K562 (cell line): ENCODE results near the gene GUK1. TPM values are rescaled to one million over a fixed set of nuclear protein-coding genes. Genes with fewer than 3 reads are reported as not detected.
A peak's percentile ranks its signal among the peaks of the same experiment; 100 is the strongest.

ENCODE experiments used
- CBX1 ChIP-seq: sonication (generic); IDR thresholded peaks from 2 replicates; pipeline ENCODE4 v1.6.1; 2016; ENCODE audit warnings: antibody characterized with exemption, low read depth, mild to moderate bottlenecking
- CREB3 ChIP-seq: fragments of 450-650 bp; conservative IDR thresholded peaks from 2 replicates; pipeline ENCODE4 v1.6.1; 2016; ENCODE audit warnings: missing genetic modification characterization, low read depth, mild to moderate bottlenecking, missing compliant biosample characterization, moderate library complexity
- E4F1 ChIP-seq: fragments of 250-450 bp; sonication (Bioruptor Pico); IDR thresholded peaks from 2 replicates; pipeline ENCODE4 v1.5.0; 2021; ENCODE audit warnings: mild to moderate bottlenecking, borderline replicate concordance
- HDAC1 ChIP-seq, 2 experiments: fragments of 450-650 bp; IDR thresholded peaks; 2 replicates each; pipeline ENCODE4 v1.6.1; 2016 to 2017; ENCODE audit warnings: inconsistent platforms in 1 of 2, mild to moderate bottlenecking in 1 of 2, moderate library complexity in 1 of 2
- HNRNPLL ChIP-seq: fragments of 200-400 bp; formaldehyde crosslinking; IDR thresholded peaks from 2 replicates; pipeline ENCODE4 v1.6.1; 2017; ENCODE audit warnings: low read length, low read depth, mild to moderate bottlenecking; ENCODE audit not compliant: poor library complexity, severe bottlenecking
- MEF2A ChIP-seq: IDR thresholded peaks from 2 replicates; pipeline ENCODE4 v1.6.1; 2011; ENCODE audit warnings: low read depth, mild to moderate bottlenecking, low read length, moderate library complexity; ENCODE audit not compliant: control insufficient read depth
- NCOA6 ChIP-seq: fragments of 450-650 bp; IDR thresholded peaks from 2 replicates; pipeline ENCODE4 v1.6.1; 2017; ENCODE audit warnings: mild to moderate bottlenecking
- TCF3 ChIP-seq: sonication (generic); formaldehyde crosslinking; IDR thresholded peaks from 2 replicates; pipeline ENCODE4 v1.4.0; 2020; ENCODE audit warnings: mild to moderate bottlenecking, missing genetic modification reagents
- YBX1 ChIP-seq: fragments of 450-650 bp; IDR thresholded peaks from 2 replicates; pipeline ENCODE4 v1.7.1; 2016; ENCODE audit warnings: mild to moderate bottlenecking
- ZC3H4 ChIP-seq: sonication (generic); formaldehyde crosslinking; IDR thresholded peaks from 2 replicates; pipeline ENCODE4 v1.9.0; 2021; ENCODE audit warnings: missing genetic modification reagents, borderline replicate concordance
- polyA plus RNA-seq, 8 experiments: library from polyadenylated mRNA; depleted of rRNA in 4 of 8; stranded (reverse) in 5 of 8; unstranded in 3 of 8; fragments of >200 nt; fragmentation: Nextera tagmentation in 2 of 8; fragmentation: Illumina TruSeq in 1 of 8; extraction: Ambion mirVana in 2 of 8; extraction: Trizol in 1 of 8; gene quantifications; 2 replicates each; pipeline versions ENCODE4 v1.2.1 to v1.2.3, GENCODE V29; 2011 to 2014; ENCODE audit warnings: inconsistent platforms in 1 of 8, missing spikeins in 1 of 8
- total RNA-seq, 7 experiments: library from RNA; depleted of rRNA in 6 of 7; stranded (reverse); fragments of >200 nt in 6 of 7; fragmentation: Illumina TruSeq in 2 of 7; extraction: Trizol in 2 of 7; gene quantifications; 2 replicates each; pipeline versions ENCODE4 v1.2.1 to v1.2.3, GENCODE V29; 2011 to 2021; ENCODE audit warnings: low replicate concordance in 1 of 7
- TF ChIP-seq, protein P1 (sequence below): fragments of 200-600 bp; sonication (generic); IDR thresholded peaks from one replicate; pipeline ENCODE4 v1.6.1; 2012; ENCODE audit warnings: mild to moderate bottlenecking, low read depth, low read length, inconsistent platforms

The GUK1 gene
- total and polyA plus RNA-seq, 9 of the 15 experiments (the other 6 are each of a cell fraction or from before 2014, with no cell fraction given), result 7.0 to 331 (median 132) TPM

GRCh38 chr1:228166170-228166936, 26.3 kb downstream of the GUK1 start (continued):
- TF ChIP-seq CREB3 (tag), result no peak
- TF ChIP-seq YBX1, result no peak
- TF ChIP-seq ZC3H4, result no peak
- no peak for TF ChIP-seq NCOA6
- no peak for TF ChIP-seq MEF2A
- no peak for TF ChIP-seq CBX1
- TF ChIP-seq, protein P1, sequence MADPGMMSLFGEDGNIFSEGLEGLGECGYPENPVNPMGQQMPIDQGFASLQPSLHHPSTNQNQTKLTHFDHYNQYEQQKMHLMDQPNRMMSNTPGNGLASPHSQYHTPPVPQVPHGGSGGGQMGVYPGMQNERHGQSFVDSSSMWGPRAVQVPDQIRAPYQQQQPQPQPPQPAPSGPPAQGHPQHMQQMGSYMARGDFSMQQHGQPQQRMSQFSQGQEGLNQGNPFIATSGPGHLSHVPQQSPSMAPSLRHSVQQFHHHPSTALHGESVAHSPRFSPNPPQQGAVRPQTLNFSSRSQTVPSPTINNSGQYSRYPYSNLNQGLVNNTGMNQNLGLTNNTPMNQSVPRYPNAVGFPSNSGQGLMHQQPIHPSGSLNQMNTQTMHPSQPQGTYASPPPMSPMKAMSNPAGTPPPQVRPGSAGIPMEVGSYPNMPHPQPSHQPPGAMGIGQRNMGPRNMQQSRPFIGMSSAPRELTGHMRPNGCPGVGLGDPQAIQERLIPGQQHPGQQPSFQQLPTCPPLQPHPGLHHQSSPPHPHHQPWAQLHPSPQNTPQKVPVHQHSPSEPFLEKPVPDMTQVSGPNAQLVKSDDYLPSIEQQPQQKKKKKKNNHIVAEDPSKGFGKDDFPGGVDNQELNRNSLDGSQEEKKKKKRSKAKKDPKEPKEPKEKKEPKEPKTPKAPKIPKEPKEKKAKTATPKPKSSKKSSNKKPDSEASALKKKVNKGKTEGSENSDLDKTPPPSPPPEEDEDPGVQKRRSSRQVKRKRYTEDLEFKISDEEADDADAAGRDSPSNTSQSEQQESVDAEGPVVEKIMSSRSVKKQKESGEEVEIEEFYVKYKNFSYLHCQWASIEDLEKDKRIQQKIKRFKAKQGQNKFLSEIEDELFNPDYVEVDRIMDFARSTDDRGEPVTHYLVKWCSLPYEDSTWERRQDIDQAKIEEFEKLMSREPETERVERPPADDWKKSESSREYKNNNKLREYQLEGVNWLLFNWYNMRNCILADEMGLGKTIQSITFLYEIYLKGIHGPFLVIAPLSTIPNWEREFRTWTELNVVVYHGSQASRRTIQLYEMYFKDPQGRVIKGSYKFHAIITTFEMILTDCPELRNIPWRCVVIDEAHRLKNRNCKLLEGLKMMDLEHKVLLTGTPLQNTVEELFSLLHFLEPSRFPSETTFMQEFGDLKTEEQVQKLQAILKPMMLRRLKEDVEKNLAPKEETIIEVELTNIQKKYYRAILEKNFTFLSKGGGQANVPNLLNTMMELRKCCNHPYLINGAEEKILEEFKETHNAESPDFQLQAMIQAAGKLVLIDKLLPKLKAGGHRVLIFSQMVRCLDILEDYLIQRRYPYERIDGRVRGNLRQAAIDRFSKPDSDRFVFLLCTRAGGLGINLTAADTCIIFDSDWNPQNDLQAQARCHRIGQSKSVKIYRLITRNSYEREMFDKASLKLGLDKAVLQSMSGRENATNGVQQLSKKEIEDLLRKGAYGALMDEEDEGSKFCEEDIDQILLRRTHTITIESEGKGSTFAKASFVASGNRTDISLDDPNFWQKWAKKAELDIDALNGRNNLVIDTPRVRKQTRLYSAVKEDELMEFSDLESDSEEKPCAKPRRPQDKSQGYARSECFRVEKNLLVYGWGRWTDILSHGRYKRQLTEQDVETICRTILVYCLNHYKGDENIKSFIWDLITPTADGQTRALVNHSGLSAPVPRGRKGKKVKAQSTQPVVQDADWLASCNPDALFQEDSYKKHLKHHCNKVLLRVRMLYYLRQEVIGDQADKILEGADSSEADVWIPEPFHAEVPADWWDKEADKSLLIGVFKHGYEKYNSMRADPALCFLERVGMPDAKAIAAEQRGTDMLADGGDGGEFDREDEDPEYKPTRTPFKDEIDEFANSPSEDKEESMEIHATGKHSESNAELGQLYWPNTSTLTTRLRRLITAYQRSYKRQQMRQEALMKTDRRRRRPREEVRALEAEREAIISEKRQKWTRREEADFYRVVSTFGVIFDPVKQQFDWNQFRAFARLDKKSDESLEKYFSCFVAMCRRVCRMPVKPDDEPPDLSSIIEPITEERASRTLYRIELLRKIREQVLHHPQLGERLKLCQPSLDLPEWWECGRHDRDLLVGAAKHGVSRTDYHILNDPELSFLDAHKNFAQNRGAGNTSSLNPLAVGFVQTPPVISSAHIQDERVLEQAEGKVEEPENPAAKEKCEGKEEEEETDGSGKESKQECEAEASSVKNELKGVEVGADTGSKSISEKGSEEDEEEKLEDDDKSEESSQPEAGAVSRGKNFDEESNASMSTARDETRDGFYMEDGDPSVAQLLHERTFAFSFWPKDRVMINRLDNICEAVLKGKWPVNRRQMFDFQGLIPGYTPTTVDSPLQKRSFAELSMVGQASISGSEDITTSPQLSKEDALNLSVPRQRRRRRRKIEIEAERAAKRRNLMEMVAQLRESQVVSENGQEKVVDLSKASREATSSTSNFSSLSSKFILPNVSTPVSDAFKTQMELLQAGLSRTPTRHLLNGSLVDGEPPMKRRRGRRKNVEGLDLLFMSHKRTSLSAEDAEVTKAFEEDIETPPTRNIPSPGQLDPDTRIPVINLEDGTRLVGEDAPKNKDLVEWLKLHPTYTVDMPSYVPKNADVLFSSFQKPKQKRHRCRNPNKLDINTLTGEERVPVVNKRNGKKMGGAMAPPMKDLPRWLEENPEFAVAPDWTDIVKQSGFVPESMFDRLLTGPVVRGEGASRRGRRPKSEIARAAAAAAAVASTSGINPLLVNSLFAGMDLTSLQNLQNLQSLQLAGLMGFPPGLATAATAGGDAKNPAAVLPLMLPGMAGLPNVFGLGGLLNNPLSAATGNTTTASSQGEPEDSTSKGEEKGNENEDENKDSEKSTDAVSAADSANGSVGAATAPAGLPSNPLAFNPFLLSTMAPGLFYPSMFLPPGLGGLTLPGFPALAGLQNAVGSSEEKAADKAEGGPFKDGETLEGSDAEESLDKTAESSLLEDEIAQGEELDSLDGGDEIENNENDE, result no peak
- TF ChIP-seq HDAC1 (IDR thresholded peaks at IDR 0.05), result peak in 1 of 2 experiments; percentile 84; a peak in 2 of 4 replicates
- TF ChIP-seq TCF3 (CRISPR knock-in tag), result no peak
- TF ChIP-seq E4F1 (CRISPR knock-in tag), result no peak
- TF ChIP-seq HNRNPLL, result no peak
